GM10248 (cell line): ENCODE measurements around the gene SLC1A3.
A peak's percentile ranks its signal among the peaks of the same experiment; 100 is the strongest.

Source experiments
- CTCF ChIA-PET: fragments of 300-600 bp; sonication (Branson Sonifier 250); formaldehyde crosslinking; extraction: SDS; loops from one replicate; lab custom pipeline; 2021; ENCODE audit warnings: antibody characterized with exemption; lab: Yijun Ruan, JAX
- POLR2A ChIA-PET: fragments of 350-650 bp; sonication (Branson Sonifier 250); formaldehyde crosslinking; extraction: SDS; loops from one replicate; lab custom pipeline; 2020; ENCODE audit warnings: antibody characterized with exemption; lab: Yijun Ruan, JAX
- DNase-seq: peaks from one replicate; pipeline ENCODE4 v3.0.0; 2012; ENCODE audit errors: extremely low spot score
- CTCF ChIP-seq: IDR thresholded peaks from 2 replicates; pipeline ENCODE4 v1.5.1; 2012; ENCODE audit warnings: mild to moderate bottlenecking, low read depth; ENCODE audit errors: extremely low read depth, missing control alignments, control extremely low read depth

SLC1A3 gene

GRCh38 chr5:36606428-36607113 is at the start of gene SLC1A3:
Gene SLC1A3 (plus strand): TSS chr5:36606606. CDS start chr5:36608424, 1,818 bp downstream.
- DNase-seq = peak; percentile 34
- ChIA-PET CTCF (interaction anchor here (1.0 to 1.5 kb wide), 3 partner anchors 11 to 90 kb away, joined by 3 to 4 read pairs (median 3); no protein-coding TSS in a partner anchor), POLR2A (no interaction called here)

GRCh38 chr5:36558641-36559040 is 47.8 kb upstream of the SLC1A3 start:
- CTCF ChIA-PET = interaction anchor here (1.3 kb wide), 1 partner anchor 13 kb away, joined by 3 read pairs; no protein-coding TSS in a partner anchor
- POLR2A ChIA-PET = no interaction called here
- no peak for TF ChIP-seq CTCF
- DNase-seq = no peak

More at GRCh38 chr5:36606428-36607113, at the start of gene SLC1A3:
- no peak for TF ChIP-seq CTCF

GRCh38 chr5:36561601-36562000 is 44.8 kb upstream of the SLC1A3 start:
- CTCF ChIA-PET = no interaction called here
- POLR2A ChIA-PET = no interaction called here
- no peak for DNase-seq
- TF ChIP-seq CTCF = no peak

GRCh38 chr5:36569491-36569890 is 36.9 kb upstream of the SLC1A3 start:
- ChIA-PET CTCF (no interaction called here), POLR2A (no interaction called here)

GRCh38 chr5:36570301-36571095 is 35.9 kb upstream of the SLC1A3 start:
- POLR2A ChIA-PET = no interaction called here

More at GRCh38 chr5:36569491-36569890, 36.9 kb upstream of the SLC1A3 start:
- DNase-seq = no peak
- TF ChIP-seq CTCF = no peak

More at GRCh38 chr5:36570301-36571095, 35.9 kb upstream of the SLC1A3 start:
- DNase-seq = no peak
- CTCF ChIA-PET = interaction anchor here (0.8 to 1.5 kb wide), 2 partner anchors 12 to 65 kb away, joined by 3 to 4 read pairs; no protein-coding TSS in a partner anchor
- no peak for TF ChIP-seq CTCF
